A673 (cell line): ENCODE measurements around the gene GALNT14. TPM values are rescaled to one million over a fixed set of nuclear protein-coding genes. Genes with fewer than 3 reads are reported as not detected.

Source experiments
- BruUV-seq: library from RNA; stranded (reverse); fragments of 400-500 nt; replicated peaks from 2 replicates; lab custom pipeline; 2021; lab: Mats Ljungman, UMichigan
- CTCF ChIA-PET: fragments of 300-600 bp; sonication (Branson Sonifier 250); formaldehyde crosslinking; loops from one replicate; lab custom pipeline; 2022; ENCODE audit warnings: antibody characterized with exemption; lab: Charles Lee
- POLR2A ChIA-PET: fragments of 300-600 bp; sonication (Branson Sonifier 250); formaldehyde crosslinking; loops from one replicate; lab custom pipeline; 2022; ENCODE audit warnings: antibody characterized with exemption; ENCODE audit not compliant: low non-redundant PET; lab: Charles Lee
- DNase-seq: peaks from one replicate; pipeline ENCODE4 v3.0.0-alpha.2; 2015; ENCODE audit warnings: low spot score
- H3K27ac ChIP-seq: fragments of 200-600 bp; sonication (generic); 2 replicates; pipeline ENCODE4 v1.5.1; 2016; ENCODE audit warnings: mixed run types, low read depth, mild to moderate bottlenecking, mixed read lengths, antibody characterized with exemption, low read length; ENCODE audit not compliant: poor library complexity, severe bottlenecking
- H3K27me3 ChIP-seq: fragments of 200-600 bp; sonication (generic); replicated peaks from 2 replicates; pipeline ENCODE4 v1.6.1; 2017; ENCODE audit warnings: mixed run types, low read depth, mild to moderate bottlenecking, mixed read lengths, antibody characterized with exemption, low read length; ENCODE audit not compliant: insufficient read depth, poor library complexity
- H3K36me3 ChIP-seq: fragments of 200-600 bp; sonication (generic); 2 replicates; pipeline ENCODE4 v1.6.1; 2016; ENCODE audit warnings: mixed run types, mild to moderate bottlenecking, mixed read lengths, antibody characterized with exemption, low read length; ENCODE audit not compliant: insufficient read depth, poor library complexity, severe bottlenecking
- H3K4me1 ChIP-seq: fragments of 200-600 bp; sonication (generic); 2 replicates; pipeline ENCODE4 v1.6.1; 2017; ENCODE audit warnings: mixed run types, mild to moderate bottlenecking, mixed read lengths, antibody characterized with exemption, low read length; ENCODE audit not compliant: insufficient read depth, poor library complexity, severe bottlenecking
- H3K4me3 ChIP-seq: fragments of 200-600 bp; sonication (generic); 2 replicates; pipeline ENCODE4 v1.5.1; 2016; ENCODE audit warnings: low read depth, mixed run types, mild to moderate bottlenecking, mixed read lengths, low read length; ENCODE audit not compliant: poor library complexity, severe bottlenecking
- H3K9me3 ChIP-seq: fragments of 200-600 bp; sonication (generic); 2 replicates; pipeline ENCODE4 v1.6.1; 2016; ENCODE audit warnings: mixed run types, low read depth, mild to moderate bottlenecking, mixed read lengths, antibody characterized with exemption, low read length; ENCODE audit not compliant: poor library complexity, severe bottlenecking
- EZH2 ChIP-seq: fragments of 200-600 bp; sonication (generic); IDR thresholded peaks from 2 replicates; pipeline ENCODE4 v1.6.1; 2017; ENCODE audit warnings: borderline replicate concordance, low read depth, mild to moderate bottlenecking, mixed read lengths, antibody characterized with exemption, low read length; ENCODE audit not compliant: poor library complexity, severe bottlenecking
- intact Hi-C: fragments of 100-400 bp; cut with micrococcal nuclease; formaldehyde crosslinking; loops from one replicate; pipeline ENCODE4 v1.10.0; 2022; ENCODE audit not compliant: unreplicated experiment
- total RNA-seq: library from RNA; stranded (reverse); gene quantifications from 2 replicates; pipeline ENCODE4 v1.2.3, GENCODE V29; 2021
- TF ChIP-seq, protein P1 (sequence below): fragments of 300-800, 200-600 bp; sonication (generic); conservative IDR thresholded peaks from 2 replicates; pipeline ENCODE4 v1.5.1; 2017; ENCODE audit warnings: low read depth, mild to moderate bottlenecking, antibody characterized with exemption, low read length, moderate library complexity, mixed read lengths

The GALNT14 gene
- total RNA-seq, 1 experiment from 2014 or later, result 9.7 TPM

DNA sequence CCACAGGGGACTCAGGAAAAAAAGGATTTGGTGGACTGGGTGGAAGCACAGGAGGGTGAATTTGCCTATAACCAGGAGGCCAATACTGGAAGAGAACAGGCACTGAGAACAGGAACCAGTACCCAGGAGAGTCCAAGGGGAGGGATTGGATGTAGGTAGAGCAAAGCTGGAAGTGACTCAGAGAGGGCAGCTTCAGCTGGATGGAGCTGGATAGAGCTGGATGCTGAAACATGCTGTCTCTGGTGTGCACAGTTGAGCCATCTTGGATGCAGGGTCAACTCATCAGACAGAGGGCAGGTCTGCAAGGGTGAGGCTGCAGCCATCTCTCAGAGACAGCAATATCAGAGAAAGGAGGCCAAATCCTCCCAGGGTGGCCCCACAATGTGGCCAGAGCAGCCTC, 134.0 kb downstream of the GALNT14 start:
- Histone ChIP-seq H3K4me1 (peaks cover 24% of the 10 kb centered on the region), H3K4me3 (no peak overlapping the region), H3K27me3 (no peaks in the 10 kb centered on the region), H3K9me3 (no peaks in the 10 kb centered on the region), H3K36me3 (no peaks in the 10 kb centered on the region), H3K27ac (no peak overlapping the region)
- no peak for TF ChIP-seq EZH2
- TF ChIP-seq, protein P1, sequence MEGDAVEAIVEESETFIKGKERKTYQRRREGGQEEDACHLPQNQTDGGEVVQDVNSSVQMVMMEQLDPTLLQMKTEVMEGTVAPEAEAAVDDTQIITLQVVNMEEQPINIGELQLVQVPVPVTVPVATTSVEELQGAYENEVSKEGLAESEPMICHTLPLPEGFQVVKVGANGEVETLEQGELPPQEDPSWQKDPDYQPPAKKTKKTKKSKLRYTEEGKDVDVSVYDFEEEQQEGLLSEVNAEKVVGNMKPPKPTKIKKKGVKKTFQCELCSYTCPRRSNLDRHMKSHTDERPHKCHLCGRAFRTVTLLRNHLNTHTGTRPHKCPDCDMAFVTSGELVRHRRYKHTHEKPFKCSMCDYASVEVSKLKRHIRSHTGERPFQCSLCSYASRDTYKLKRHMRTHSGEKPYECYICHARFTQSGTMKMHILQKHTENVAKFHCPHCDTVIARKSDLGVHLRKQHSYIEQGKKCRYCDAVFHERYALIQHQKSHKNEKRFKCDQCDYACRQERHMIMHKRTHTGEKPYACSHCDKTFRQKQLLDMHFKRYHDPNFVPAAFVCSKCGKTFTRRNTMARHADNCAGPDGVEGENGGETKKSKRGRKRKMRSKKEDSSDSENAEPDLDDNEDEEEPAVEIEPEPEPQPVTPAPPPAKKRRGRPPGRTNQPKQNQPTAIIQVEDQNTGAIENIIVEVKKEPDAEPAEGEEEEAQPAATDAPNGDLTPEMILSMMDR, result no peak
- no peak for DNase-seq
- intact Hi-C loops, result no loop called here
- ChIA-PET CTCF (no interaction called here), POLR2A (no interaction called here)
- no TSS peak for BruUV-seq

DNA sequence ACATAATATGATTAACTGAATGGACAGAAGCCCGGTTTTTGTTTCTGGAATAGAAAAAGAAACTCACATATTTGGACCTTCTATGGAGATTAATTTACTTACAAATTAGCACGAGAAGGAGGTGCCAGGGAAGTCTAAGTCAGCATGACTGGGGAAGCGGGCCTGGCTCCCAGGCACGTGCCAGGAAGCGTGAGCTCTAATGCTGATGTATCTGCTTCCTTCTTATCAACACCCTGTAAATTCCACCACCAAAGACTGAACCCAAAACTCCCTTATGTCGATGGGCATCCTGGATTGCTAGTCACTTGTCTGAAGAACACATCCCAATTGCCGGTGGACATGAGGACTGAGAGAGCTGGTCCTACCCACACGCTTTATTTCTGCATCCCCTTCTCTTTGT, 134.5 kb downstream of the GALNT14 start:
- H3K27me3 ChIP-seq, result no peaks in the 10 kb centered on the region
- H3K27ac ChIP-seq, result no peak overlapping the region
- intact Hi-C loops, result no loop called here
- BruUV-seq, result no TSS peak
- H3K36me3 ChIP-seq, result no peaks in the 10 kb centered on the region
- TF ChIP-seq, protein P1, result no peak
- no peak for TF ChIP-seq EZH2
- no peaks in the 10 kb centered on the region for H3K9me3 ChIP-seq
- CTCF ChIA-PET, result no interaction called here
- DNase-seq, result no peak
- POLR2A ChIA-PET, result no interaction called here
- no peak overlapping the region for H3K4me3 ChIP-seq
- H3K4me1 ChIP-seq, result peaks cover 19% of the 10 kb centered on the region

GRCh38 chr2:31002537-31003150, 135.6 kb downstream of the GALNT14 start:
- BruUV-seq, result no TSS peak
- Histone ChIP-seq H3K36me3 (no peaks in the 10 kb centered on the region), H3K27ac (no peak overlapping the region), H3K27me3 (no peaks in the 10 kb centered on the region), H3K9me3 (no peaks in the 10 kb centered on the region), H3K4me3 (no peak overlapping the region), H3K4me1 (peaks cover 13% of the 10 kb centered on the region)
- intact Hi-C loops, result no loop called here
- DNase-seq, result no peak
- TF ChIP-seq EZH2, result no peak
- TF ChIP-seq, protein P1, result no peak
- ChIA-PET CTCF (no interaction called here), POLR2A (no interaction called here)
